Measurements from ENCODE around the gene TMEM132C. TPM values are rescaled to one million over a fixed set of nuclear protein-coding genes. Genes with fewer than 3 reads are reported as not detected.

Gene TMEM132C
- total RNA-seq, 2 donors from 2014 or later, result 11.1 to 12.8 TPM

- intact Hi-C loops (cut with DNase I), result no loop called here
- DNase-seq, result no peak
- ATAC-seq, result no peak
Measured at GRCh38 chr12:128326406-128326805, 59.4 kb downstream of the TMEM132C start.

GRCh38 chr12:128328961-128329360 lies 62.0 kb downstream of the TMEM132C start:
- ATAC-seq (no peak), DNase-seq (no peak)
- intact Hi-C loops (cut with DNase I), result no loop called here

GRCh38 chr12:128336204-128337070 lies 69.5 kb downstream of the TMEM132C start:
- ATAC-seq (peak in 1 of 2 donors; percentile 50), DNase-seq (no peak)
- intact Hi-C loops (cut with DNase I), result no loop called here

GRCh38 chr12:128337071-128337345 lies 70.0 kb downstream of the TMEM132C start:
- intact Hi-C loops (cut with DNase I), result no loop called here
- ATAC-seq (no peak), DNase-seq (no peak)

- ATAC-seq, result no peak
- intact Hi-C loops (cut with DNase I), result no loop called here
- DNase-seq, result no peak
Measured at GRCh38 chr12:128337431-128338170, 70.6 kb downstream of the TMEM132C start.

GRCh38 chr12:128338386-128339125 lies 71.6 kb downstream of the TMEM132C start:
- DNase-seq (no peak), ATAC-seq (peak; percentile 17 to 30)
- intact Hi-C loops (cut with DNase I), result no loop called here

GRCh38 chr12:128339126-128339520 lies 72.2 kb downstream of the TMEM132C start:
- peak; percentile 23 to 53 for ATAC-seq
- intact Hi-C loops (cut with DNase I), result no loop called here

GRCh38 chr12:128339631-128340030 lies 72.7 kb downstream of the TMEM132C start:
- peak in 1 of 2 donors; percentile 31 for ATAC-seq
- intact Hi-C loops (cut with DNase I), result no loop called here
- no peak for DNase-seq

More at GRCh38 chr12:128339126-128339520, 72.2 kb downstream of the TMEM132C start:
- no peak for DNase-seq

GRCh38 chr12:128353301-128353700 lies 86.3 kb downstream of the TMEM132C start:
- no peak for ATAC-seq
- no peak for DNase-seq
- intact Hi-C loops (cut with DNase I), result no loop called here

GRCh38 chr12:128356547-128356946 lies 89.6 kb downstream of the TMEM132C start:
- ATAC-seq (no peak), DNase-seq (no peak)
- intact Hi-C loops (cut with DNase I), result no loop called here

- no peak for DNase-seq
- ATAC-seq, result no peak
- intact Hi-C loops (cut with DNase I), result no loop called here
Measured at GRCh38 chr12:128361400-128361995, 94.5 kb downstream of the TMEM132C start.

GRCh38 chr12:128365032-128365431 lies 98.1 kb downstream of the TMEM132C start:
- ATAC-seq (peak in 1 of 2 donors; percentile 55), DNase-seq (no peak)
- intact Hi-C loops (cut with DNase I), result no loop called here

- ATAC-seq (peak; percentile 70 to 73), DNase-seq (peak; percentile 44)
- intact Hi-C loops (cut with DNase I), result no loop called here
Measured at GRCh38 chr12:128365651-128366231, 98.8 kb downstream of the TMEM132C start.

- ATAC-seq (no peak), DNase-seq (no peak)
- intact Hi-C loops (cut with DNase I), result no loop called here
Measured at GRCh38 chr12:128367961-128368360, 101.0 kb downstream of the TMEM132C start.

- DNase-seq, result no peak
- ATAC-seq, result no peak
- intact Hi-C loops (cut with DNase I), result no loop called here
Measured at GRCh38 chr12:128381541-128381940, 114.6 kb downstream of the TMEM132C start.

- no peak for ATAC-seq
- DNase-seq, result no peak
- intact Hi-C loops (cut with DNase I), result no loop called here
Measured at GRCh38 chr12:128381946-128382345, 115.0 kb downstream of the TMEM132C start.

- no peak for DNase-seq
- no peak for ATAC-seq
- intact Hi-C loops (cut with DNase I), result no loop called here
Measured at GRCh38 chr12:128382946-128383345, 116.0 kb downstream of the TMEM132C start.

- ATAC-seq (peak in 1 of 2 donors; percentile 31), DNase-seq (no peak)
- intact Hi-C loops (cut with DNase I), result no loop called here
Measured at GRCh38 chr12:128383357-128383937, 116.5 kb downstream of the TMEM132C start.

GRCh38 chr12:128385736-128386135 lies 118.8 kb downstream of the TMEM132C start:
- ATAC-seq, result no peak
- intact Hi-C loops (cut with DNase I), result loop anchor here in 1 of 2 donors (5.0 kb wide), 1 partner anchor 123 kb away; no protein-coding TSS in a partner anchor
- no peak for DNase-seq
